Hematopoietic multipotent progenitor cell treated with erythropoietin and hydrocortisone succinate and interleukin-3 and kit ligand, for 4 days (in vitro differentiated cells): Measurements from ENCODE around the gene SFN.
"Not testable (repeated sequence)": the region's sequence is repeated elsewhere in the genome, so short reads cannot be mapped to it uniquely, and the experiment has no call there.

Source experiments
- DNase-seq: peaks from one replicate; pipeline ENCODE4 v3.0.0-alpha.2; 2015

SFN gene

GRCh38 chr1:26839779-26840178 lies 23.2 kb upstream of the SFN start:
- no peak for DNase-seq

- no peak for DNase-seq
Observed at GRCh38 chr1:26844424-26845196, 18.3 kb upstream of the SFN start.

- not testable (repeated sequence) for DNase-seq
Observed at GRCh38 chr1:26847826-26848225, 15.1 kb upstream of the SFN start.

DNA sequence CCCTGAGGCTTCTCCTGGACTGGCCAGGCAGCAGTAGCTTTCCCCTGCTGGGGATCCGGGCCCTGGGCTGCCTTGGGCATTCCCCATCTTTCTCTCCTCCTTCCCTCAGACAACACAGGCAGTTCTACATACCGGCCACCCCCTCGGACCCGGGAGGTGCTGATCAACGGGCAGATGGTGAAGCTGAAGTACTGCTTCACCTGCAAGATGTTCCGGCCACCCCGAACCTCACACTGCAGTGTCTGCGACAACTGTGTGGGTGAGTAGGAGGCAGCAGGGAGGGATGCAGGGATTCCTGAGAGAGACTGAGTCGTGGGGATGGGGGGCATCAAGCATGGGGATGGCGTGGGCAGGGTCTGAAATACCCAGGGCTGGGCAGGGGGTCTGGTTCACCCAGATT lies 14.4 kb upstream of the SFN start:
- DNase-seq = no peak

DNA sequence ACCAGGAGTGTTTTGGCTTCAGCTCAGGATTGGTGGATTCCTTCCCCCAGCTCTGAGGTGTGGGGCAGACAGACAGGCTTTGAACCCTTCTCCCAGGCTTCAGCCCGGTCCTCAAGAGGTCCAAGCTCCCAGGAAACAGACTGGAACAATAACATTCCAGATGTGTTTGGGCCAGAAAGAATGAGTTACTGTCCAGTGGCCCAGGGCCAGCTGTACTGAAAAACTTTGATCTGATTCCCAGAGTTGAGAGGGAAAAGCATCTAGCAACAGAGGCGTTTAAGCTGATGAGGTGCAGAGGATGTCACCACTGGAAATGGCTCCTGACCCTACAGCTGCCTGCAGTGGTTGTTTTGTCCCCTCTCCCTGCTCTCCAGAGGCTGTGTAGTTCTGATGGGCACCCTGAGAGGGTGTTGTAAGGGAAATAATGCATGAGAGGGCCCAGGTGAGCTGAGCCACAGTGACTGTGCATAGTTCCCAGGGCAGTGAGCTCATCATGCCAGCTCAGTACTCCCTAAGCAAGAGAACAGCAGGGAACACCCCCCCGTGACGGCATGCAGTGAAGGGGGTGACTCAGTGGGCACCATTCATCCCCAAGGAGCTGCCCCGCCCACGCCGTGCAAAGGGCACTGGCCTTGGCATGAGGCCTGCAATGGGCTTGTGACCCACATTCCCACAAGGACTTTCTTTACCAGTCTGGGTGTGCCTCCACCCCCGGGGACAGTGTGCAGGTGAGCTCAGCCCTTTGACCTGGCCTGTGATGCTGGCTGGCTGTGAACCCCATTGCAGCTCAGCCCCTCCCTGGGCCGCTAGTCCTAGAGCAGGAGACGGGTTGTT lies 13.8 kb upstream of the SFN start:
- no peak for DNase-seq

- DNase-seq = no peak
Observed at GRCh38 chr1:26851106-26851684, 11.8 kb upstream of the SFN start.

- DNase-seq = no peak
Observed at GRCh38 chr1:26852701-26853100, 10.2 kb upstream of the SFN start.

DNA sequence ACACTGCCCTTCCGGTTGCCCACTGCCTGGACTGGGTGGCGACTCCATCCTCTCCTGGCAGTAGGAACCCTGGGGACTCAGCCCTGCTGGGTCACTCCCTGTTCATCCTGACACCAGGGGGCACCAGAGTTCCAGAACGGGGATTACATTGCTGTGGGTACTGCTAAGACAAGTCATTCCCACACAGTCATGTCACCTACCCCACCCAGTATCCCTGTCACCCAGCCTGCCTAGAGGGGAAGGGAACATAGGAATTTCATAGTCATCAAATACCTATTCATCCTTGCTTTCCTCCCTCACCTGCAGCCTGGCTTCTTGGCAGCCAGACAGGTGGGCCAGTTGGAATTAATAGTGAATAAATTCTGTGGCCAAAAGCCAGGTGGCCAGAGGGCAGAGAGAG lies 9.8 kb upstream of the SFN start:
- DNase-seq = peak; percentile 90

DNA sequence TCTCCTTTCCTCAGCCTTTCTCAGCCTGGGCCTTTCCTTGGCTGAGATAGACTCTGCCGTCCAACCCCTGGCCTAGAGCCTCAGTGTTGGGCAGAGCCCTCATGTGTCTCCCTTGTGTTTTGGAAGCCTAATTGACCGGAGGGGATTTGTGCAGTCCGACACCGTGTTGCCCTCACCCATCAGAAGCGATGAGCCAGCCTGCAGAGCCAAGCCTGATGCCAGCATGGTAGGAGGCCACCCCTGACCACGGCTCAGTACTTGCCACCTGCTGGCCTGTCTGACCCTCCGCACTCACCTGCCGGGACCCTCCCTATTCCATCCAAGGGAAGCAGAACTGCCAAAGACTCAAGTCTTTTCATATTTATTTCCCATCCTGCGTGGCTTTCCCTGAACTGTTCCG lies 9.3 kb upstream of the SFN start:
- no peak for DNase-seq

GRCh38 chr1:26854906-26855305 lies 8.0 kb upstream of the SFN start:
- DNase-seq = no peak

DNA sequence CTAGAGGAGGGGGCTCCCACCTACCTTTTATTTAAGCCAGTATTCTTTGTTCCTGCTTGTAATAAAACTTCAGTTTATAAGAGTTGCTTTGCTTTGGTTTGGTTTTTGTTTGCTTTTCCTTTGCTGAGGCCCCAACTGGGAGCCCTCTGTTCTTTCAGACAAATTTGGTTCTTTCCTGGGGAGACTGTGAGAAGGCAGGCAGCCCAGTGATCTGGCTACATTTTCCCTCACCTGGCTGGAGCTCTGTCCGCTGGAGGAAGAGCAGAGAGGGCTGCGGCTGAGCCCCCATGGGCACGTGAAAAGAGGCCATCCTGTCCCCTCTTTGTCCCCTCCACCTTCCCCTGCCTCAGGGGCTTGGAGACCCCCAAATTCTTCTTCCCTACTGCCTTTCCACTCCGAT lies 7.3 kb upstream of the SFN start:
- no peak for DNase-seq

DNA sequence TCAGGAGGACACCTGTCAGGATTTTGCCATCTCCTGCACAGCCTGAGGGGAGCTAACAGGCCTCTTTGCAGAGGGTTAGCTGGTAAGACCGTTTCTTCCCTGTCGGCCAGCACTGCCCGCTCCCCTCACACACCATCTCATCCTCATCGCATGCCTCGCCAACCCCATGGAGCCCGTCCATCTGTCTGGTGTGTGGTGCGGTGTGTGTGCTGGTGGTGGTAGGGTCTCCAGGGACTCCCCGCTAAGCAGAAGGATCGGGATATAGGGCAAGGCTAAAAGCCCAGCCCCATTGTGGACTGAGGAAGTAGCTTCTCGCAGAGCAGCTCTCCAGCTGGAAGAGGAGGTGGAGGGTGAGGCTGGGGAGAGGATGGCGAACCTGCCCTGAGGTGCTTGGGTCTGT lies 6.8 kb upstream of the SFN start:
- no peak for DNase-seq

- DNase-seq = no peak
Observed at GRCh38 chr1:26856604-26857469, 6.1 kb upstream of the SFN start.

DNA sequence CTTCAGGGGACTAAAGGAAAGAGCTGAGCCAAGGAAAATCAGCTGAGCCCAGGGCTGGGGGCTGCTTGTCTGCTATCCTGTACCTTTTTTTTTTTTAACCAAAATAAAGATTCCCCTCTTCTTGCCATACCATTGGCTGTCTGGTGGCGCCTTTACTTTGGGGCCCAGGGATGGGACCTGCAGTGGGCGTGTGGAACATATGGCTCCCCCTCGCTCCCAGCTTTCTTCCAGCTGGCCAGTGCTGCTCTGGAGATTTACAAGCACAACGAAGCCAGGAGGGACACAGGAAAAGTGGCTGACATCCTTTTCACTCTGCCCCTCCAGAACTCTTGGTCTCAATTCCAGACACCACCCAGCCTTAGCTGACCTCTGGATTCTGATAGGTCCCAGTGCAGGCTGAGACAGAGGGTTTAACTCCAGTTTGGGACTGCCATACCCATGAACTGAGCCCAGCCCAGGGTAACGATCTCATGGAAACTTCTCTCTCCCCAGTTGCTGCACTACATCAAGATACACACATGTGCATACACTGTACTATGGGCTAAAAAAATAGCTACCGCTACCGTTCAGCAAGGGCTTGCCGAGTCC lies 5.4 kb upstream of the SFN start:
- no peak for DNase-seq

DNA sequence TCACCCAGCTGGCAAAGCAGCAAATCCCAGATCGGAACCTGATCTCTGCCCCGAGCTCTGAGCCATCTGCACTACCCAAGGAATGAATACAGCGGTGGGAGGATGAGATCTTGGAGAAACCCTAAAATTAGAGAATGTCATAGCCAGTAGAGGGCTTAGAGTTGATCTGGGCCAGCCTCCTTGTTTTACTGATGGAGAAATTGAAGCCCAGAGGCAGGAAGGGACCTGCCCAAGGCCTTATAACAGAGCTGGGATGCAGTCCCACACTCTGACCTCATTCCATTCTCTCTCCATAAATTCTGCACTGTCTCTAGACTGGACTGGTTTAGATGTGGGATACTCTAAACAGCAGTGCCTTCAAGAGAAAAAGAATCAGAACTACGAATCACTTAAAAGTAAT lies 4.8 kb upstream of the SFN start:
- DNase-seq = no peak

DNA sequence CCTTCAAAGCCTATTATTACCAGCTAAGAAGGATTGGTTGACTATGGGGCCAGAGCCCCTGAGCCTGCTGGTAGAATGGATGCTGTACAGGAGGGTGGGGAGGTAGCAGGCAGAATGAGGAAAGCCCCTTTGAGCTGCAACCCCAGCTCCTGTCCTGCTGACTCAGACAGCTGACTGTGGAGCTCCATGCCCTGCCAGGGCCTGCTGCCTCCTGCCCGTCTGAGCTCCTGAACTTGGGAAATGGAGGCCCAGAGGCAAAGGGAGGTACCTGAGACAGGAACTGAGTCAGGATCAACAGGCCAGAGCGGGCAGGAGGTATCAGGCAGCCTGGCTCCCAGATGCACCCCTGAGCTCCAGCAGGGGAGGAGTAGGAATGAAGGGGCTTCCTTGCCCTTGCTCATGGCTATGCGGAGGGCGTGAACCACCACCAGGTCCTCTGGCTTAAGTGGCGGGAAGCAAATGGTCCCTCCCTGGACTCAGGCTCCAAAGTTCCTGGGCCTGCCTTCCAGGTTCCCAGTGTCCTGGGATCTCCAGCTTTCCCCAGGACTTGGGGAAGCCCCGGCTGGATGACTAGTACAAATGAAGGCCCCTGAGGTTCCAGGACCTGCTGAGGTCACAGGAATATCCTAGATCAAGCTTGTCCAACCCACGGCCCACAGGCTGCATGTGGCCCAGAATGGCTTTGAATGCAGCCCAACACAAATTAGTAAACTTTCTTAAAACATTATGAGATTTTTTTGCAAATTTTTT lies 3.9 kb upstream of the SFN start:
- DNase-seq = no peak

DNA sequence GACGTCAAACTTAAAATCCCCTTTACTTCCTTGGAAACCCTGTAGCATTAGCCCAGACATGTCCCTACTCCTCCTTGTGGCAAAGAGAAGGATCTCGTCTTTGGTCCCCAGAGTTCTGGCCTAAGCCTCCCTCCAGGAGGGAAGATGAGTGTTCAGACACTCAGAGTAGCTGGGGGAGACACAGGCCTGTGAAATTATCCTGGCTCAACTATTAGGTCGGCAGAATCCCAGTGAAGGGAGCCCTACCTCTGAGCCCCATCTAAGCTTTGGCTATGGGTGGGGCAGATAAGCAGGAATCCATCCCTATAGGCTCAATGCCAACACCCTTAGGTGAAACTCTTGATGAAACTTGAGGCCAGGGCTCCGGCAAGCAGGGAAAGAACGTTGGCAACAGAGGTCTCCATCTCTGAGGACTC lies 1.7 kb upstream of the SFN start:
- peak; percentile 27 for DNase-seq

DNA sequence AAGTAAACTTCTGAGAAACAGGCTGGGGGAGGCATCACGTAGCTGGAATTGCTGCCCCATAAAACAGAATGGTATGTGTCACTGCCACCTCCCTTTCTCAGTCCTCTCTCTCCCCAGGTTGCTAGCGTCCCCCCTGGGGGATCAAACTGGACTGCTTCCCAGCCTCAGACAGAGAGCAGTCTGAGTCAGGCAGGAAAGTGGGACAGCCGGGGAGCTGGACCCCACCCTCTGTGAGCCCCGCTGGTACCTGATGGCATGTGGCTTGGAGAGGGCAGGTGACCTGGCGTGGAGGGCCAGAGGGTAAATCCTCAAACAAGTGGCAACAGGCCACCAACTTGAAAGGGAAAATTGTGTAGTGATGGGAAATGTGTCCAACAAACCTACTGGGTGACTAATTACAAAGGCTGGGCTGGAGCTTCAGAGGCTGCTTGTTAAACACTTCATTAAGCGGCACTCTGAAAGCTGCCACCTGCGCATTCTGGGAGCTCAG lies 1.0 kb upstream of the SFN start:
- no peak for DNase-seq

DNA sequence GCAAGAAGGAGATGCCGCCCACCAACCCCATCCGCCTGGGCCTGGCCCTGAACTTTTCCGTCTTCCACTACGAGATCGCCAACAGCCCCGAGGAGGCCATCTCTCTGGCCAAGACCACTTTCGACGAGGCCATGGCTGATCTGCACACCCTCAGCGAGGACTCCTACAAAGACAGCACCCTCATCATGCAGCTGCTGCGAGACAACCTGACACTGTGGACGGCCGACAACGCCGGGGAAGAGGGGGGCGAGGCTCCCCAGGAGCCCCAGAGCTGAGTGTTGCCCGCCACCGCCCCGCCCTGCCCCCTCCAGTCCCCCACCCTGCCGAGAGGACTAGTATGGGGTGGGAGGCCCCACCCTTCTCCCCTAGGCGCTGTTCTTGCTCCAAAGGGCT lies 732 bp downstream of the SFN start:
- no peak for DNase-seq

DNA sequence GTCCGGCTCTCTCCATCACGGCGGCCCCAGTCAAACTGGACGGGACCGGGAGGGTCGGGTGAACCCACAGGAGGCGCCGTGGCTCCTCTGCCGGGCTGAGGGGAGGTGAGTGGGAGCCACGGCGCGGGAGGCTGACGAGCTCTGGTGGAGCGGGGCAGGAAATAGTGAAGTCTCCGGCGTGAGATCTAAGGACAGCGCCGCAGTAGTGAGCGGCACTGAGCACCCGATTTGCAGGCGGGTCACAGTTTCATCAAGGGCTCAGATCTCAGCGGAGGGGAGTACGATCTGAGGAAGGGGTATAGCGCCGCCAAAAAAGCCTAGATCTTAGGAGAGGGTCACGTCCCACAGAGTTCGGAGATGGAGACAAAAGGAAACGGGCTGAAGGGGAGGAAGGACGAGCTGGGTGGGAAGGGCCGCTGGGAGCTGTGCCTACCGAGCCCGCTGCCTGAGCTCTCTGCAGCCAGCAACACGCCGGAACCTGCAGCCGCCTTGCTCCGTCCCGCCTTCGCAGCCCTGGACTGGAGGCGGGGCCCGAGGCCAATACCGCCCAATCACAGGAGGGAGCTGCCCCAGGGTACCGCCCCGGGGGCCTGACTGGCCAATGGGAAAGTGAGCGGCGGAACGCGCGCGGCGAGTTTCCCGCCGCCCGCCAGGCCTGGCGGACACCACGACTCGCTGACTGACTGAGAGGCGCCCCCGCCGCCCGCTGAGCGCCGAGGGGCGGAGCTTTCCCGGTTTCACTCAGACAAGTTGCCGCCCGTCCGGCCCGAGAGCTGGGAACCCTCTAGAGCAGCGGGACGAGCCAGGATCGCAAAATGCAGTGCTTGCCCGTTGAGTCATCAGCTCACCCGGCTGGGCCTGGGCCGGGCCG lies 1.9 kb downstream of the SFN start:
- peak; percentile 99 for DNase-seq

DNA sequence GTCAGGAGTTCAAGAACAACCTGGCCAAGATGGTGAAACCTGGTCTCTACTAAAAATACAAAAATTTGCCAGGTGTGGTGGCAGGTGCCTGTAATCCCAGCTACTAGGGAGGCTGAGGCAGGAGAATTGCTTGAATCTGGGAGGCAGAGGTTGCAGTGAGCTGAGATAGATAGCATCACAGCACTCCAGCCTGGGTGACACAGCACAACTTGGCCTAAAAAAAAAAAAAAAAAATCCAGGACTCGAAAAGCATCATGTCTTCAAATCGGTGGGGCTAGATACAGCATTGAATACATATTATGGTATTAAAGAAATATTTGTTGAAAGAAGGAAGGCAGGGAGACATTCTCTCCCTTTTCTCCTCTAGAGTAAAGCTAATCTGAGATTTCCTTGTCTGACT lies 10.1 kb downstream of the SFN start:
- not testable (repeated sequence) for DNase-seq
